Stimulated activated CD4-positive, alpha-beta T cell treated with anti-CD3 and anti-CD28 coated beads, Interleukin-2, amount 100 ng/mL, for 4 hours (primary cell): Measurements from ENCODE around the gene EPAS1.

Experiments used
- DNase-seq: peaks from one replicate; pipeline ENCODE4 v3.0.0-alpha.2; 2020; ENCODE audit warnings: low read depth

Gene EPAS1

DNA sequence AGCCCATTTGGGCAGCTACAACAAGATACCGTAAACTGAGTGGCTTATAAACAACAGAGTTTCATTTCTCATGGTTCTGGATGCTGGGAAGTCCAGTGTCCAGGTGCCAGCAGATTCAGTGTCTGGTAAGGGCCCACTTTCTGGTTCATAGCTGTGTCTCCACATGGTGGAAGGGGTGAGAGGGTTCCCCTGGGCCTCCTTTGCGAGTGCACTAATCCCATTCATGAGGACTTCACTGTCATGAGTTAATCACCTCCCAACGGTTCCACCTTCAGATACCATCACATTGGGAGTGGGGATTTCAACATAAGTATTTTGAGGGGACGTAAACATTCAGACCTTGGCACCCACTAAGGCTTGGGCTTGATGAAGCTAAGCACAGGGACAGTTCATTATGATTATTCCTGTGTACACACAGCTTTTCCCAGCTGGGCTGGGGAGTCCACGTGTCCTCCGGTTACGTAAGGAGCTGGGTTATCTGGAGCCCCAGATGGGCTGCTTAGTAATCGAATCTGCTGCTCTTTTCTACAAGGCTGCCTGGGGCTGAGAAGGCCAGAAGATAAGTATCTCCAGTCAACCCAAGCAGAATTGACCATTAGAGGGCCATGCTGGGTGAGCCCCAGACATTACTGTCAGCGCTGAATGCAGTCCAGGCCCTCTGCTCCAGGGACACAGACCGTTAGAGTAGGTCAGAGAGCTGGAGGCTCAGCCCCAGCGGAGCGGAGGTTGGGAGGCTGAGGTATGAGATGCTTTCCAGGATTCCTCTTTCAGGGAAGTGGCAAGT, 42.7 kb downstream of the EPAS1 start:
- DNase-seq = no peak

DNA sequence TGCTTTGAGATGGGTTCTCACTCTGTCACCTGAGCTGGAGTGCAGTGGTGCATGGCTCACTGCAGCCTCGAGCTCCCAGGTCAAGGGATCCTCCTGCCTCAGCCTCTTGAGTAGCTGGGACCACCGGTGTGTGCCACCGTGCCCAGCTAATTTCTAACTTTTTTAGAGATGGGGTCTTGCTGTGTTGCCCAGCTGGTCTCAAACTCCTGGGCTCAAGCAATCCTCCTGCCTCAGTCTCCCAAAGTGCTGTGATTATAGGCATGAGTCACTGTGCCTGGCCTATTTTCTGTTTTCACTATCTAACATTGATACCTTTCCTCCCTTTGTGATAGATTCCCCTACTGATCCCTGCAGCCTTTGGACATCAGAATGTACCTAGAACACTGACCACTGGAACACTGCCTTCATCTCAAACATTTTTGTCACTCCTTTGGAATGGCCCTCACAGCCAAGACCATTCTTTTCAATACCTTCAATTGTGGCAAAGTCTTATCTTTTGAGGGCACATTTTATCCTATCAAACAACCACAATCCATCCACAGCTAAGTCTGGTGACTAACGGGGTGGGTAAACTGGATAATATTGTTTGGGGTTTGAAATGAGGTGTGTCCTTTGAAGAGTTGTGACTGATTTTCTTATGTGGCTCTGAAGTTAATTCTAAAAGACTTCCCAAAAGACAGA, 43.7 kb downstream of the EPAS1 start:
- no peak for DNase-seq

DNA sequence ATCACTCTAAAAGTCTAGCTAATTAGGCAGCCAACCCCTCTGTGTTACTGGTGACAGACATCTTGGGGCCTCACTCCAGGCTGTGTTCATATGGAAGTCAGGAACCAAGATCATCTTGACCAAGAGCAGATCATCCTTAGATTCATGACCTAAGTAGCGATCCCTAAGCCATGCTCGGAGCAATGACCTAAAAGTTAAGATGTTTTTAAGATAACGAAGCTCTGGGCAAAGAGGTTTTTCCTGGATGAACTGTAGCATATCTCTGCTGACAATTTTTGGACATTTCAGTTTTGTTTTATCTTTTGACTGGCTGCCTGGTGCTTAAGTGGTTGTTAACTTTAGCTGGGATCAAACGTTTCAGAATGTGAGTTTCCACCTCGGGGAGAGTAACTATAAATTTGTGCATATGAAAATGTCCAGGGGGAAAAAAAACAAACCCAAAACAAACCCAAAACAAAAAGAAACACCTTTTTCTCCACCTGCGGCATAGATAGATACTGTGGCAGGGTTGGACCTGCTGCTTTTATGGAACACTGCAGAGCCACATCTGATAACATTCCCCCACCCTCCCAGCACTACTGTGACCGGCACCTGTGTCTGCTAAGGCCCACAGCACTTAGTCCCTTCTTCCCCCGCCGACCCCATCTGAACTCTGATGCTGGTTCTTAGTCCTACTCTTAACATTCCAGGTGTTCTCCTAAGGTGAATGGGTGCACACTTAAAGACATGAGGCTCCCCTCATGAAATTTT, 45.5 kb downstream of the EPAS1 start:
- no peak for DNase-seq

DNA sequence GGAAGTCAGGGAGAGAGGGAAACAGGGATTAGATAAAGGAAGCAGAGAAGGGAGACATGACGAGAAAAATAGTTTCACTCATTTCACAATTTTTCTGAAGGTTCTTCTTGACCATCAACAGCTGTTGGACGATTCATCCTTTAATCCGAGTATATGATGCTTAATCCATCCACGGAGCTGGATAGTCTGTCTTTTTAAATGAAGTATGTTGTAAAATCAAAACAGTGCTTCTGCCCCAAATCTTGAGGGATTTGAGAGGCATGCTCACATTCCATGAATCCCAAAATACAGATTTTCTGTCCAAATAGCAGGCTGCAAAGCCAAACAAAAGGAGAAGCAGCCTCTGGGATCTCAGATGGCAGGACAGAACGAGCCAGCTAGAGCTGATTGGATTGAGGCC, 47.5 kb downstream of the EPAS1 start:
- DNase-seq = no peak

DNA sequence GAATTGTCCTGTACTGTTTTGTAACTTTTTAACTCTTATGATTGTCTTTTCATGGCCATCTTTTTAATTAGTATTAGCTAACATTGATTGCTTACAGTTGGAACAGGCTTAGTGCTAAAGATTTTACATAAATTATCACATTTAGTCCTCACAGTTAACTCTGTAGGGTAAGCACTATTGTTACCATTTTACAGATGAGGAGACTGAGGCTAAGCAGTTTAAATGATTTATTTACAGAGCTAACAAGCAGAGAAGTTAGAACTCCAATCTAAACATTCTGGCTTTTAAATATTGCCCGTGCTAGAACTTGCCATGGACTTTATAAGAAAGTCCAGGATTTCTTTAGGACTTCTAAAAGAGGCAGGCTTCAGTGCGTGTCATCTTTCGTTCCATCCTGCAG, 48.6 kb downstream of the EPAS1 start:
- no peak for DNase-seq

DNA sequence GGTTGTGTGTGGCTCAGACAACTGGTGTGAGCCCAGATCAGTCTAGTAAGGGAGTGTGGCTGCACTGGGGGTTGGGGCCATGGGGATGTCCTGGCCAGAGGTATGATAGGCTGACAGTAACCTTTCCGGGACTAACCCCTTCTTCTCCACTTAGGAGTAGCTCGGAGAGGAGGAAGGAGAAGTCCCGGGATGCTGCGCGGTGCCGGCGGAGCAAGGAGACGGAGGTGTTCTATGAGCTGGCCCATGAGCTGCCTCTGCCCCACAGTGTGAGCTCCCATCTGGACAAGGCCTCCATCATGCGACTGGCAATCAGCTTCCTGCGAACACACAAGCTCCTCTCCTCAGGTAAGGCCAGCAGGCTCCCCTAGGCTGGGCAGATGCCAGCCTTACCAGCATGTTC, 49.5 kb downstream of the EPAS1 start:
- no peak for DNase-seq

DNA sequence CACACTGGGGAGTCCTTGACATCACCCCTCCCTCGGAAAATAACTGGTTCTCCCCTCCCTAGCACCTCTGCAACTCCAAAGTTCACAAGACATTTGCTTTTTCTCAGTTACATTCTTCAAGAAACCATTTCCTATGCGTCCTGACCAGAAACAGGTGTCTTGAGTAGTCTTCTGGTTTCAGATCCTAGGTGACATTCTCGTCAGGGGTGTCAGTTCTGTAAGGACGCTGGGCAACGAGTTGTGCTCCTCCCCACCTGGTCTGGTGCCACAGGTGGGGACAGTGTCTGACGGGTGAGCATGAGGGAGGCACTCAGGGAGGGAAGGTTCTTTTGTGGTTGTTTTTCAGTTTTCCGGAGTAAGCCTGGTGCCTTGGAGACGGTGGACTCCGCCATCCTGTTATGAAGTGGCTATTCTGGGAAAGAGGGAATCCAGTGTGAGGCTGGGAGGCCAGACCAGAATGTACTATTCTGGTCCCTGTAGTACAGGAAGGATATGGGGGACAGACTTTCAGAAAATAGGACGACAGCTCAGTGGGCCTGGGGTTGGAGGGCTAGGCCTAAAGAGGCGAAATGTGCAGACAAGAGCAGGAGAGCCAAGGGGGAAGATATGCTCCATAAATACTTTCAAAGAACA, 50.6 kb downstream of the EPAS1 start:
- DNase-seq = no peak

DNA sequence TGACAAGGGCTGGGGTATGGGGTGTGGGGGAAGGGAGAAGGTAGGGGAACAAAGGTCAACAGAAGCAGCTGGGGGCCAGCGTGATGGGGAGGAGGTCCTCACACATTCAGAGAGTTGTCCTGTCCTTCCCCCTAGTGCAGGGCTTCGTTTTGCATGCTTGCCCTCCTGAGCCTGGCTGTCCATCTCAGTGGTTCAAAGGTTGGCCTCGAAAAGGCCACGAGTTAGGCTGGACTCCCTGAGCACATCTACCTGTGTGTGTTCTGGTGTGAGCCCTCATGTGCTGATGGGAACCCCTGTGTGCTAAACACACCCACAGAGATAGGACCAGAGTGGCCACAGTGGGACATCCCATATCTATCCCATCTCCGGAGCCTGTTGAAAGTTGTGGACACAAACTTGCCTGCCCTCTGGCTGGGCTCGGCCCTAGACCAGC, 51.9 kb downstream of the EPAS1 start:
- no peak for DNase-seq

- DNase-seq = no peak
Measured at GRCh38 chr2:46350029-46350689, 53.0 kb downstream of the EPAS1 start.

DNA sequence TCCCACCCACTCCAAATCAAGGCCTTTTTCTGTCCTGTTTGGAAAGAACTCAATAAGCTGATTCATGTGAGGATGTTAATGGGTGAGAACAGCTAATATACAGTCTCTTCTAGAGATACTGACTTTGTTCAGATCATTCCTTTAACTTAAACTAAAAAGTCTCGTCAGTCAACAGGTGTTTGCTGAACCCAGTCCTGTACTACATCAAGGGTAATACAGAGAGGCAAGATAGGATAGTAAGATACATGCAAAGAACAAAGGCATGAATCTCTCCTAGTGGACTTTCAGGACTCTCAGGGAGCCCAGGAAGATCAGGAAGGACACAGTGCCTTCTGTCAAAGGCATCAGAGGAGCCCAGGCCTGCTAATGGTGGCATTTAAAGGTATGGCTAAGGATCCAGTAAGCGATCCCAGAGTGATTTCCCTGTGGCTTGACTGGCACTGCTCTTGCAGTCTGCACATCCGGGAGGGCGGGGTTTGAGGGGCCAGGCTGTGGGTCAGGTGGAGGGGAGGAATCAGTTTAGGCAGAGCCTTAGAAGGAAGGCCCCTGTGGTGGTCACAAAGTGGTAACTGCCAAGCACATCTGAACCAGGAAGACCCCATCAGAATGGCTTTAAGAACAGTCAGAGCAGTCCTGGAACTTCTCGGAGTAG, 54.0 kb downstream of the EPAS1 start:
- no peak for DNase-seq

GRCh38 chr2:46351750-46352138, 54.5 kb downstream of the EPAS1 start:
- peak; percentile 45 for DNase-seq

DNA sequence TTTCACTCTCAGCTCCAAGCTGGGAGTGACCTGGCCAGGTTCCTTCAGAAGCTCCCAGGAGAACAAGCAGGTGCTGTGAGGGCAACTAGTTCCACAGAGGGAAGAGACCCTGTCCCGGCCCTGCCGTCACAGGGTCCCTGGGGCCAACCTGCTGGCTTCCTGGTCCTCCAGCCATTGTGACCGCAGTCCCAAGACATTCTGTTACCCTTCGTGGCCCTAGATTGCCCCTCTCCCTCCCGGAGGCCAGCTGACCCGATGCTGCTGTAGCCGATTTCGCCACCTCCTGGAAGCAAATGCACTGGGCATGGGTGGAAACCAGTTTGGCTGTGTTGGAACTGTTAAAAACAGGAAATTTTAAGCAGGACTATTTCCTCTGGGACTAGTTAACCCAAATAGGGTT, 55.4 kb downstream of the EPAS1 start:
- DNase-seq = no peak

- no peak for DNase-seq
Measured at GRCh38 chr2:46353509-46353908, 56.3 kb downstream of the EPAS1 start.

DNA sequence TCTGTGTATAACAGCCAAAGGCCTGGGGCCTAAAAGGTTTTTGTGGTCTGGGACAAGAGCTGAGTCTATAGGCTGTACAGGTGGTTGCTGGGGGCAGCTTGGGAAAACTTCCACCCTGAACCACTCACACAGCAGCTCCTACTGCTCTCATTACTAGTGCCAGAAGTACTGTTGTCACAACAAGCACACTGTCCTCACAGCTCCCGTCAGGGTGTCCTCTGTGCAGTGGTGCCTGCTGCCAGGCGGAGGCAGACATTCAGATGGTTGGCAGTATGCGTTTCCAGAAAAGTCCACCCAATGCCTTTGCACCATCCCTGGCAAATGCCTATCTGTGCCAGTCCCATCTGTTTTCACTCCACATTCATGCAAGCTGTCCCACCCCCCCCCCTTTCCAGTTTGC, 58.5 kb downstream of the EPAS1 start:
- no peak for DNase-seq

DNA sequence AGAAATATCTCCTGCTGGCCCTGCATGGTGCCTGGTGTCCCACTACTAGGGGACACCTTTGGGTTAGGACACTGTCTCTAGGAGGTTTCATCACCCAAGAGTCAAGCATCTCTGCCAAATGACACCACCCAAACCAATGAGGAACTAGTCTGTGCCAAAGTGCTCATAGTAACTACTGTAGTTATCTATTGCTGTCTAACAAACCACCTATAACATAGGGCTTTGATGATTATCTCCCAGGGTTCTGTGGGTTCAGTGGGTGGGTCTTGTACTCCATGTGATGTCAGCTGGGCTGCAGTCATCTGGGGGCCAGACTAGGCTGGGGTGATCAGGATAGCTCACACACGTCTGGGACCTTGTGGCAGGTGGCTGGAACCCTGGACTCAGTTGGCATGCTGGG, 59.8 kb downstream of the EPAS1 start:
- DNase-seq = no peak

DNA sequence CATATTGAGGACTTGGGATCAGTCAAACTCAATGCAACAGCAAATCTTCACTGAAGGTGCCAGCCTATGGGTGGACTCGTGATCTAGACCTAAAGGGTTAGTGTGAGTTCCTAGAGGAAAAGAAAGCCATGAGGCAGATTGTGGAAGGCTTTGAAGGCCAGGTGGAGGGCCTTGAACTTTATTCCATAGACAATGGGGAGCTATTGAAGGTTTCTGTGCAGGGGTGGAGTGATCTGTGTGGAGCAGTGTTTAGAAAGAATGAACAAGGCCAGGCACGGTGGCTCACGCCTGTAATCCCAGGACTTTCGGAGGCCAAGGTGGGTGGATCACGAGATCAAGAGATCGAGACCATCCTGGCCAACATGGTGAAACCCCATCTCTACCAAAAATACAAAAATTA, 61.5 kb downstream of the EPAS1 start:
- no peak for DNase-seq

DNA sequence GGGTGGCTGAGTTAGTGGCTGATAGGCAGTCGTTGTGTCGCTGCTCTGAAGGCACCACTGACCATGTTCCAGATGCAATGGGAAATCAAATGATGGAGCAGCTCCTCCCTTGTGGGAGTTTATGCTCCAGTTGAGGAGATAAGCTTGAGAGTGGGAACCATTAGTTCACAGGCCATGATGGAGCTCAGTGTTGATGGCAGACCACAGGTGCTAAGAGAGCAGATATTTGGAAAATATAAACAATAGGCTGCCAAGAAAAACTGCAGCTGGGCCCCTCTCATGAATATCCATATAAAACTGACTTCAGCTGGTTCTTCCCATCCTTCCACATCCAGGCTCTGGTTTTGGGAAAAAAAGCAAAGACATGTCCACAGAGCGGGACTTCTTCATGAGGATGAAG, 63.1 kb downstream of the EPAS1 start:
- DNase-seq = no peak

DNA sequence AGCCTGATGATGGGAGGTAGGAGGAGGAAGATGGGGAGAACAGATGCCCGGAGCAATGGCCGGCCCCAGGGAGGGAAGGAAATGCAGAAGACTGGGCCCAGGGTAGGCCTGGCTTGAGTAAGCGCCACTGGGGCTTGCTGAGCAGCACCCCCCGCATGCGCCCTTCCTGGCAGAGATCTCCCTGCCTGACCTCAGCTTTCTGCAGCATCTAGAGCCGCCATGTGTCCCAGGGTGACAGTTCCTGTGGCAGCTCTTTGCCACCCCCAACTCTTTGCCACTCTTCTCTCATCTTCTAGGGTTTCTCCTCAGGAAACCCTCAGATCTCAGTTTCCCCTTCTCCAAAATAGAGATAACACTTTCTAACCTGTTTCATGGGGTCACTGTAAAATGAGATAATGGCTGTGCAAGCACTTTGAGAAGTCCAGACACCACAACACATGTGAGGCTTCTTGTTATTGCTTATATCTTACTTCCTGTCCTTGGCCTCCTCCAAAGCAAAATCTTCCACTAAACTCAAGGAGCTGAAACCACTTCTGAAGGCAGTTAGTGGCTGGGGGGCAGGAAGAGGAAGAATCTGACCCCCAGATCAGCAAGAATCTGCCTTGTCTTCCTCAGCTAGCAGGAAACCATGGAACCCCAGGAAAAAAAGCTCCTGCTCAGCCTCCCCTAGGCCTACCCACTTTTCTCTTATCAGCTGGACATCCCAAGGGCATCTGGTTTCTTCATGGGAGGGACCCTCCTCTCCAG, 64.9 kb downstream of the EPAS1 start:
- no peak for DNase-seq

- DNase-seq = no peak
Measured at GRCh38 chr2:46362667-46363012, 65.4 kb downstream of the EPAS1 start.

- no peak for DNase-seq
Measured at GRCh38 chr2:46363535-46364170, 66.4 kb downstream of the EPAS1 start.
